HCT116 (cell line): ENCODE measurements around the gene DNASE1L1. TPM values are rescaled to one million over a fixed set of nuclear protein-coding genes. Genes with fewer than 3 reads are reported as not detected.

Experiments used
- ATAC-seq: fragments of 200-7000 bp; cut with Tn5 transposase; 2 replicates; pipeline ENCODE4 v1.9.1; 2020; ENCODE audit warnings: mild to moderate bottlenecking, moderate library complexity
- BruUV-seq: library from RNA; stranded (reverse); fragments of 400-500 nt; replicated peaks from 2 replicates; lab custom pipeline; 2021; lab: Mats Ljungman, UMichigan
- CTCF ChIA-PET: fragments of 300-600 bp; sonication (Branson Sonifier 250); formaldehyde crosslinking; loops from one replicate; lab custom pipeline; 2021; ENCODE audit warnings: antibody characterized with exemption; lab: Charles Lee
- POLR2A ChIA-PET: fragments of 300-600, 350-600 bp; sonication (Branson Sonifier 250); formaldehyde crosslinking; loops from one replicate; lab custom pipeline; 2021; ENCODE audit warnings: antibody characterized with exemption; lab: Charles Lee
- RAD21 ChIA-PET, 2 experiments: fragments of 300-600 bp; sonication (Branson Sonifier 250); formaldehyde crosslinking; loops; one replicate each; lab custom pipeline; 2023; ENCODE audit warnings: low total read pairs in 2 of 2; ENCODE audit not compliant: uncharacterized antibody in 2 of 2, unreplicated experiment in 2 of 2, low non-redundant PET in 1 of 2; lab: Charles Lee
- DNase-seq: peaks from one replicate; pipeline ENCODE4 v3.0.0-alpha.2; 2010; ENCODE audit warnings: low read depth, low spot score
- H2AFZ ChIP-seq: fragments of 200-600 bp; shearing (Covaris generic), sonication (generic); 2 replicates; pipeline ENCODE4 v1.6.1; 2017; ENCODE audit warnings: low read depth, mixed run types, mixed read lengths, antibody characterized with exemption, low read length; ENCODE audit not compliant: poor library complexity, severe bottlenecking
- H3K27ac ChIP-seq: 2 replicates; pipeline ENCODE4 v1.5.1; 2012; ENCODE audit warnings: low read depth, low read length
- H3K27me3 ChIP-seq: fragments of 200-600 bp; sonication (generic); 2 replicates; pipeline ENCODE4 v1.6.1; 2016; ENCODE audit warnings: mixed run types, low read length, mixed read lengths; ENCODE audit not compliant: insufficient read depth
- H3K36me3 ChIP-seq, 2 experiments: fragments of 200-500 bp in 1 of 2; fragments of 200-600 bp in 1 of 2; sonication (Bioruptor generic) in 1 of 2; sonication (generic) in 1 of 2; 2 replicates each; pipeline versions ENCODE4 v1.5.1 to v1.6.1; 2014 to 2016; ENCODE audit warnings: low read length in 2 of 2, inconsistent platforms in 1 of 2, mixed read lengths in 1 of 2, mixed run types in 1 of 2; ENCODE audit not compliant: insufficient read depth in 2 of 2, control insufficient read depth in 1 of 2
- H3K4me1 ChIP-seq, 2 experiments: fragments of 200-600 bp in 1 of 2; sonication (generic) in 1 of 2; 2 replicates each; pipeline versions ENCODE4 v1.5.1 to v1.6.1; 2012 to 2017; ENCODE audit warnings: low read length in 2 of 2, inconsistent platforms in 1 of 2, mild to moderate bottlenecking in 1 of 2, mixed read lengths in 1 of 2, mixed run types in 1 of 2, moderate library complexity in 1 of 2; ENCODE audit not compliant: insufficient read depth in 2 of 2, control insufficient read depth in 1 of 2
- H3K4me2 ChIP-seq: fragments of 200-600 bp; sonication (generic); 2 replicates; pipeline ENCODE4 v1.6.1; 2017; ENCODE audit warnings: mixed run types, low read length, mixed read lengths
- H3K4me3 ChIP-seq, 2 experiments: fragments of 200-600 bp in 1 of 2; sonication (generic) in 1 of 2; replicated peaks in 1 of 2; 2 replicates each; pipeline ENCODE4 v1.5.1; 2011 to 2016; ENCODE audit warnings: low read length in 2 of 2, control low read depth in 1 of 2, low read depth in 1 of 2, mild to moderate bottlenecking in 1 of 2, mixed read lengths in 1 of 2, mixed run types in 1 of 2
- H3K79me2 ChIP-seq: fragments of 200-600 bp; sonication (generic); 2 replicates; pipeline ENCODE4 v1.6.1; 2017; ENCODE audit warnings: mild to moderate bottlenecking, mixed run types, low read length, moderate library complexity, mixed read lengths; ENCODE audit not compliant: insufficient read depth
- H3K9ac ChIP-seq: fragments of 200-600 bp; sonication (generic); 2 replicates; pipeline ENCODE4 v1.6.1; 2016; ENCODE audit warnings: low read length, mixed read lengths
- H3K9me2 ChIP-seq: fragments of 200-600 bp; sonication (generic), shearing (Covaris generic); 2 replicates; pipeline ENCODE4 v1.6.1; 2017; ENCODE audit warnings: mixed run types, mild to moderate bottlenecking, moderate library complexity; ENCODE audit not compliant: insufficient read depth
- H3K9me3 ChIP-seq, 2 experiments: fragments of 200-500 bp in 1 of 2; fragments of 200-600 bp in 1 of 2; sonication (Bioruptor generic) in 1 of 2; sonication (generic) in 1 of 2; 2 replicates each; pipeline ENCODE4 v1.6.1; 2014 to 2017; ENCODE audit warnings: low read length in 2 of 2, mixed read lengths in 2 of 2, inconsistent platforms in 1 of 2, low read depth in 1 of 2, mild to moderate bottlenecking in 1 of 2, mixed run types in 1 of 2, moderate library complexity in 1 of 2; ENCODE audit not compliant: control insufficient read depth in 1 of 2, insufficient read depth in 1 of 2
- H4K20me1 ChIP-seq: fragments of 200-600 bp; sonication (generic), shearing (Covaris generic); 2 replicates; pipeline ENCODE4 v1.6.1; 2017; ENCODE audit warnings: mixed run types, mild to moderate bottlenecking, moderate library complexity; ENCODE audit not compliant: insufficient read depth
- CEBPB ChIP-seq: IDR thresholded peaks from 2 replicates; pipeline ENCODE4 v1.6.1; 2012; ENCODE audit warnings: low read depth
- EZH2phosphoT487 ChIP-seq: fragments of 200-600 bp; IDR thresholded peaks from 2 replicates; pipeline ENCODE4 v1.6.1; 2018; ENCODE audit warnings: antibody characterized with exemption, borderline replicate concordance
- FOSL1 ChIP-seq: IDR thresholded peaks from 2 replicates; pipeline ENCODE4 v1.6.1; 2012; ENCODE audit warnings: low read depth
- JUND ChIP-seq: IDR thresholded peaks from 2 replicates; pipeline ENCODE4 v1.6.1; 2012
- POLR2A ChIP-seq: IDR thresholded peaks from 2 replicates; pipeline ENCODE4 v1.7.0; 2011; ENCODE audit warnings: borderline replicate concordance; ENCODE audit not compliant: insufficient read depth, insufficient read length; ENCODE audit errors: extremely low read depth
- POLR2AphosphoS5 ChIP-seq: IDR thresholded peaks from 2 replicates; pipeline ENCODE4 v1.6.1; 2011; ENCODE audit warnings: mild to moderate bottlenecking, low read depth, low read length, moderate library complexity
- RAD21 ChIP-seq: IDR thresholded peaks from 2 replicates; pipeline ENCODE4 v1.6.1; 2012; ENCODE audit warnings: low read depth, mild to moderate bottlenecking
- REST ChIP-seq: IDR thresholded peaks from 2 replicates; pipeline ENCODE4 v1.6.1; 2012; ENCODE audit warnings: low read depth
- SP1 ChIP-seq: IDR thresholded peaks from 2 replicates; pipeline ENCODE4 v1.6.1; 2012; ENCODE audit warnings: low read depth
- TCF7L2 ChIP-seq: IDR thresholded peaks from 2 replicates; pipeline ENCODE4 v1.7.0; 2011; ENCODE audit warnings: borderline replicate concordance, inconsistent platforms; ENCODE audit not compliant: insufficient read depth, insufficient read length; ENCODE audit errors: extremely low read depth
- YY1 ChIP-seq: IDR thresholded peaks from 2 replicates; pipeline ENCODE4 v1.6.1; 2011; ENCODE audit warnings: low read length, low read depth, moderate library complexity, mild to moderate bottlenecking; ENCODE audit not compliant: insufficient replicate concordance; ENCODE audit errors: extremely low read depth
- ZBTB33 ChIP-seq: IDR thresholded peaks from 2 replicates; pipeline ENCODE4 v1.6.1; 2011; ENCODE audit warnings: mild to moderate bottlenecking, low read length, moderate library complexity; ENCODE audit not compliant: insufficient replicate concordance; ENCODE audit errors: extremely low read depth
- ZNF274 ChIP-seq: fragments of 200-500 bp; sonication (Bioruptor generic); IDR thresholded peaks from 2 replicates; pipeline ENCODE4 v1.6.1; 2014; ENCODE audit warnings: mild to moderate bottlenecking, low read depth, low read length, inconsistent platforms
- intact Hi-C: fragments of 100-400 bp; cut with micrococcal nuclease; formaldehyde crosslinking; loops from 2 replicates; pipeline ENCODE4 v1.10.0; 2022
- total RNA-seq: library from RNA; stranded (reverse); gene quantifications from one replicate; pipeline ENCODE4 v1.2.1, GENCODE V29; 2021; ENCODE audit not compliant: unreplicated experiment
- TF ChIP-seq, protein P1 (sequence below): IDR thresholded peaks from 2 replicates; pipeline ENCODE4 v1.6.1; 2012

DNASE1L1 gene
- total RNA-seq, 1 experiment from 2014 or later: 16.5 TPM

DNA sequence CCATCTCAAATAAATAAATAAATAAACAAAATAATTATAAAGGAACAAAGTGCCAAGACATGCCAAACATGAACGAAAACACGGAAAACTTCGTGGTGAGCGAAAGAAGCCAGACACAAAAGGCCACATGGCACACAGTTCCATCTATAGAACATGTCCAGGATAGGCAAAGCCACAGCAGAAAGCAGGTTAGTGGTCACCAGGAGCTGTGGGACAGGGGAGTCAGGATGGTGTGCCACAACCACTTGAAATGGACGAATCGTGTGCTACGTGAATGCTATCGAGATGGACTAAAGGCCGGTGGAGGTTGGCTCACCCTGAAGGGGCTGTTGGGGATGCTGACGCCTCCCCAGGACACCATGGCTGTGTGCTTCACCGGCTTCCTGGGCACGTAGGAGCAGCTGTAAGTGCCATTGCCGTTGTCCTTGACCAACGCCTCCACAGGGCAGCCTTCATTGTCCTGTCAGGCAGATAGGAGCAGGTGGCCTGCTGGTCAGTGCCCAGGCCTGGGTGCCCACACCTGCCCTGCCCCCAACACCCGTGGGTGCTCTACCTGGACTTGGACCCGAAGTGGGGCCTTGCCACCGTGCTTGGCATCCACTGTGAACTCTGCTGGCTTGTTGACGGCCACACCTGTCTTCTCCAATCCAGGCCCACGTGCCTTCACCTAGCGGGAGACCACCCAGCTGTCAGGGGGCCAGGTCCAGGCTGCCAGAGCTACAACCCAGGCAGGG is 45.2 kb downstream of the DNASE1L1 start:
- peaks cover 75% of the 10 kb centered on the region for H3K79me2 ChIP-seq

More for the DNA sequence above, 45.2 kb downstream of the DNASE1L1 start:
- intact Hi-C loops: no loop called here
- ChIA-PET POLR2A (no interaction called here), CTCF (no interaction called here), RAD21 (no interaction called here)
- Histone ChIP-seq H3K9ac (no peak overlapping the region), H2AFZ (no peak overlapping the region), H3K27me3 (no peaks in the 10 kb centered on the region), H3K27ac (no peak overlapping the region), H3K4me1 (peaks cover 4 to 11% of the 10 kb centered on the region in 2 experiments), H3K36me3 (peaks cover 9 to 47% of the 10 kb centered on the region in 2 experiments; a peak in 3 of 4 replicates), H3K9me2 (no peaks in the 10 kb centered on the region), H3K4me3 (no peak overlapping the region), H4K20me1 (0 out of 2 replicates have a peak, but pooled peaks cover 2% of the 10 kb centered on the region), H3K4me2 (no peak overlapping the region), H3K9me3 (no peaks in the 10 kb centered on the region)
- TF ChIP-seq SP1: no peak
- no peak for TF ChIP-seq EZH2phosphoT487
- TF ChIP-seq CEBPB: no peak
- no peak for TF ChIP-seq ZBTB33
- TF ChIP-seq, protein P1, sequence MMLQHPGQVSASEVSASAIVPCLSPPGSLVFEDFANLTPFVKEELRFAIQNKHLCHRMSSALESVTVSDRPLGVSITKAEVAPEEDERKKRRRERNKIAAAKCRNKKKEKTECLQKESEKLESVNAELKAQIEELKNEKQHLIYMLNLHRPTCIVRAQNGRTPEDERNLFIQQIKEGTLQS: no peak
- no peak for TF ChIP-seq TCF7L2
- no peak for TF ChIP-seq ZNF274
- TF ChIP-seq REST: no peak
- no peak for TF ChIP-seq RAD21
- no peak for TF ChIP-seq POLR2A
- no peak for TF ChIP-seq JUND
- TF ChIP-seq YY1: no peak
- no peak for TF ChIP-seq FOSL1
- TF ChIP-seq POLR2AphosphoS5: no peak
- BruUV-seq: no TSS peak
- ATAC-seq (no peak), DNase-seq (no peak)
